H1 (cell line): Measurements from ENCODE around the gene DHRS9.

Experiments
- BACH1 ChIP-seq: IDR thresholded peaks from 2 replicates; pipeline ENCODE4 v1.6.1; 2012; ENCODE audit warnings: low read length, improper control_type of control experiment
- CEBPB ChIP-seq: IDR thresholded peaks from 2 replicates; pipeline ENCODE4 v1.6.1; 2012; ENCODE audit warnings: low read depth, low read length
- CREB1 ChIP-seq: IDR thresholded peaks from 2 replicates; pipeline ENCODE4 v1.6.1; 2012; ENCODE audit warnings: inconsistent platforms
- CTCF ChIP-seq, 3 experiments: IDR thresholded peaks; 1 replicate in 2 of 3; 2 replicates in 1 of 3; pipeline versions ENCODE4 v1.5.1 to v1.6.1; 2011; ENCODE audit warnings: low read length in 3 of 3, mild to moderate bottlenecking in 3 of 3, inconsistent platforms in 2 of 3, low read depth in 1 of 3, moderate library complexity in 1 of 3; ENCODE audit not compliant: insufficient read depth in 1 of 3; ENCODE audit errors: control extremely low read depth in 1 of 3
- EP300 ChIP-seq, 2 experiments: IDR thresholded peaks; 1 replicate in 1 of 2; 2 replicates in 1 of 2; pipeline ENCODE4 v1.6.1; 2011 to 2012; ENCODE audit warnings: low read depth in 2 of 2, low read length in 2 of 2, mild to moderate bottlenecking in 2 of 2, borderline replicate concordance in 1 of 2, inconsistent platforms in 1 of 2, moderate library complexity in 1 of 2
- EZH2 ChIP-seq: fragments of 200-600 bp; sonication (generic); IDR thresholded peaks from 2 replicates; pipeline ENCODE4 v1.7.1; 2012; ENCODE audit warnings: low read depth, mild to moderate bottlenecking, moderate library complexity, low read length, inconsistent platforms; ENCODE audit not compliant: severe bottlenecking
- HDAC2 ChIP-seq, 2 experiments: fragments of 300-600 bp in 1 of 2; sonication (generic) in 1 of 2; IDR thresholded peaks; 2 replicates each; pipeline ENCODE4 v1.6.1; 2011 to 2012; ENCODE audit warnings: low read depth in 2 of 2, low read length in 2 of 2, mild to moderate bottlenecking in 2 of 2, moderate library complexity in 2 of 2, borderline replicate concordance in 1 of 2, inconsistent platforms in 1 of 2
- MAX ChIP-seq: IDR thresholded peaks from 2 replicates; pipeline ENCODE4 v1.6.1; 2012; ENCODE audit warnings: inconsistent platforms
- NANOG ChIP-seq: IDR thresholded peaks from 2 replicates; pipeline ENCODE4 v1.6.1; 2011; ENCODE audit warnings: low read length, low read depth, mild to moderate bottlenecking, inconsistent platforms; ENCODE audit not compliant: insufficient read depth, poor library complexity, severe bottlenecking
- POLR2A ChIP-seq, 2 experiments: IDR thresholded peaks; 1 replicate in 1 of 2; 2 replicates in 1 of 2; pipeline ENCODE4 v1.6.1; 2011; ENCODE audit warnings: low read depth in 2 of 2, low read length in 2 of 2, mild to moderate bottlenecking in 2 of 2; ENCODE audit errors: control extremely low read depth in 1 of 2
- POLR2AphosphoS5 ChIP-seq: IDR thresholded peaks from 2 replicates; pipeline ENCODE4 v1.6.1; 2011; ENCODE audit warnings: low read depth, low read length
- RFX5 ChIP-seq: IDR thresholded peaks from 2 replicates; pipeline ENCODE4 v1.6.1; 2011; ENCODE audit warnings: low read depth, low read length, improper control_type of control experiment, borderline replicate concordance

DNA sequence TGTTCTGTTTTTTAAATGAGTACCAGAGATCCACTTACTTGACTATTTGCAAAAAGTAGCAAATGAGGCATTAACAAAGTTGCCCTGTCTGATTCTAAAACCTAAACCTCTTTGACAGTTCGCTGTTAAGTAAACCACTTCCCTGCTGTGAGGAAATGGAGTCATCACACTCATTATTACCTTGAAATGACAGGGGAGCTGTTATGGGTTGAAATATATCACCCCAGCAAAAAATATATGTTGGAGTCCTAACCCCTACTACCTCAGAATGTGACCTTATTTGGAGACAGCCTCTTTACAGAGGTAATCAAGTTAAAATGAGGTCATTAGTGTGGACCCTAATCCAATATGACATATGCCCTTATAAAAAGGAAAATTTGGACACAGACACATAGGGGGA lies 36.1 kb downstream of the DHRS9 start:
- TF ChIP-seq MAX (no peak), CEBPB (no peak), HDAC2 (IDR thresholded peaks at IDR 0.05; ENCODE audit: borderline replicate concordance in 1 of 2, low read depth in 2 of 2, low read length in 2 of 2) (no peak), POLR2A (IDR thresholded peaks at IDR 0.05; ENCODE audit: control extremely low read depth in 1 of 2, low read depth in 2 of 2, low read length in 2 of 2) (no peak), POLR2AphosphoS5 (no peak), EZH2 (no peak), BACH1 (no peak), NANOG (no peak), EP300 (IDR thresholded peaks at IDR 0.05; ENCODE audit: borderline replicate concordance in 1 of 2, low read depth in 2 of 2, low read length in 2 of 2) (no peak), CTCF (IDR thresholded peaks at IDR 0.05; ENCODE audit: control extremely low read depth in 1 of 3, insufficient read depth in 1 of 3, low read depth in 1 of 3, low read length in 3 of 3) (no peak), RFX5 (no peak), CREB1 (no peak)
